HepG2 (cell line): Measurements from ENCODE around the gene ABCB9. TPM values are rescaled to one million over a fixed set of nuclear protein-coding genes. Genes with fewer than 3 reads are reported as not detected.

Source experiments
- EEA1 ChIP-seq: sonication (generic); formaldehyde crosslinking; IDR thresholded peaks from 2 replicates; pipeline ENCODE4 v1.5.1; 2020; ENCODE audit warnings: mild to moderate bottlenecking, missing genetic modification reagents, borderline replicate concordance
- EED ChIP-seq: sonication (generic); formaldehyde crosslinking; IDR thresholded peaks from 2 replicates; pipeline ENCODE4 v1.5.0; 2020; ENCODE audit warnings: mild to moderate bottlenecking, missing genetic modification reagents
- FOXC1 ChIP-seq: sonication (generic); formaldehyde crosslinking; IDR thresholded peaks from 2 replicates; pipeline ENCODE4 v1.8.0; 2022; ENCODE audit warnings: mild to moderate bottlenecking, missing genetic modification reagents, borderline replicate concordance
- HNRNPUL1 ChIP-seq: fragments of 200-400 bp; formaldehyde crosslinking; IDR thresholded peaks from 2 replicates; pipeline ENCODE4 v1.6.1; 2017; ENCODE audit warnings: low read depth, mild to moderate bottlenecking, low read length, moderate library complexity
- MXD1 ChIP-seq: sonication (generic); formaldehyde crosslinking; IDR thresholded peaks from 2 replicates; pipeline ENCODE4 v1.4.0; 2020; ENCODE audit warnings: mild to moderate bottlenecking, missing genetic modification reagents
- SMAD9 ChIP-seq: sonication (generic); formaldehyde crosslinking; IDR thresholded peaks from 2 replicates; pipeline ENCODE4 v1.5.1; 2020; ENCODE audit warnings: mild to moderate bottlenecking, missing genetic modification reagents
- SNAPC4 ChIP-seq: sonication (generic); formaldehyde crosslinking; IDR thresholded peaks from 2 replicates; pipeline ENCODE4 v1.4.0; 2020; ENCODE audit warnings: mild to moderate bottlenecking, missing genetic modification reagents
- STAT5B ChIP-seq: sonication (generic); formaldehyde crosslinking; IDR thresholded peaks from 2 replicates; pipeline ENCODE4 v1.4.0; 2020; ENCODE audit warnings: missing genetic modification reagents
- TGIF2 ChIP-seq: IDR thresholded peaks from 2 replicates; pipeline ENCODE4 v1.6.1; 2016; ENCODE audit warnings: control low read depth, missing compliant biosample characterization
- ZNF17 ChIP-seq: sonication (generic); formaldehyde crosslinking; IDR thresholded peaks from 2 replicates; pipeline ENCODE4 v1.5.0; 2020; ENCODE audit warnings: mild to moderate bottlenecking, missing genetic modification reagents
- ZNF292 ChIP-seq: sonication (generic); formaldehyde crosslinking; IDR thresholded peaks from 2 replicates; pipeline ENCODE4 v1.8.1; 2022; ENCODE audit warnings: mild to moderate bottlenecking, low read depth, missing genetic modification reagents, borderline replicate concordance
- ZNF382 ChIP-seq: sonication (generic); formaldehyde crosslinking; IDR thresholded peaks from 2 replicates; pipeline ENCODE4 v1.5.0; 2020; ENCODE audit warnings: missing genetic modification reagents, mild to moderate bottlenecking, borderline replicate concordance
- ZNF451 ChIP-seq: sonication (generic); formaldehyde crosslinking; IDR thresholded peaks from 2 replicates; pipeline ENCODE4 v1.5.0; 2020; ENCODE audit warnings: mild to moderate bottlenecking, missing genetic modification reagents
- ZNF563 ChIP-seq: sonication (generic); formaldehyde crosslinking; IDR thresholded peaks from 2 replicates; pipeline ENCODE4 v1.8.0; 2022; ENCODE audit warnings: mild to moderate bottlenecking, moderate library complexity, missing genetic modification reagents
- ZNF607 ChIP-seq: sonication (generic); formaldehyde crosslinking; IDR thresholded peaks from 2 replicates; pipeline ENCODE4 v1.5.1; 2020; ENCODE audit warnings: missing genetic modification reagents, mild to moderate bottlenecking, borderline replicate concordance
- ZNF710 ChIP-seq: sonication (generic); formaldehyde crosslinking; IDR thresholded peaks from 2 replicates; pipeline ENCODE4 v1.5.0; 2020; ENCODE audit warnings: mild to moderate bottlenecking, missing genetic modification reagents, borderline replicate concordance
- polyA plus RNA-seq, 8 experiments: library from polyadenylated mRNA; depleted of rRNA in 3 of 8; stranded (reverse) in 7 of 8; unstranded in 1 of 8; fragments of >200 nt; fragmentation: Illumina TruSeq in 4 of 8; extraction: Trizol in 4 of 8; gene quantifications; 2 replicates each; pipeline versions ENCODE4 v1.2.1 to v1.2.3, GENCODE V29; 2011 to 2016; ENCODE audit warnings: low read depth in 4 of 8, missing spikeins in 1 of 8, mixed read lengths in 1 of 8; ENCODE audit not compliant: insufficient read depth in 1 of 8
- total RNA-seq, 5 experiments: library from RNA; depleted of rRNA; stranded (reverse); fragments of >200 nt; fragmentation: Illumina TruSeq; extraction: Trizol; gene quantifications; 2 replicates each; pipeline ENCODE4 v1.2.3, GENCODE V29; 2016; ENCODE audit warnings: low read depth in 1 of 5
- TF ChIP-seq, protein P1 (sequence below): sonication (generic); formaldehyde crosslinking; IDR thresholded peaks from 2 replicates; pipeline ENCODE4 v1.5.1; 2020; ENCODE audit warnings: mild to moderate bottlenecking, missing genetic modification reagents, moderate library complexity
- TF ChIP-seq, protein P2 (sequence below): sonication (generic); formaldehyde crosslinking; IDR thresholded peaks from 2 replicates; pipeline ENCODE4 v1.8.0; 2022; ENCODE audit warnings: mild to moderate bottlenecking, missing genetic modification reagents, moderate library complexity

ABCB9 gene
- total and polyA plus RNA-seq, 2 of the 13 experiments (the other 11 are each of a cell fraction or from before 2014, with no cell fraction given): 5.1 to 6.0 TPM

DNA sequence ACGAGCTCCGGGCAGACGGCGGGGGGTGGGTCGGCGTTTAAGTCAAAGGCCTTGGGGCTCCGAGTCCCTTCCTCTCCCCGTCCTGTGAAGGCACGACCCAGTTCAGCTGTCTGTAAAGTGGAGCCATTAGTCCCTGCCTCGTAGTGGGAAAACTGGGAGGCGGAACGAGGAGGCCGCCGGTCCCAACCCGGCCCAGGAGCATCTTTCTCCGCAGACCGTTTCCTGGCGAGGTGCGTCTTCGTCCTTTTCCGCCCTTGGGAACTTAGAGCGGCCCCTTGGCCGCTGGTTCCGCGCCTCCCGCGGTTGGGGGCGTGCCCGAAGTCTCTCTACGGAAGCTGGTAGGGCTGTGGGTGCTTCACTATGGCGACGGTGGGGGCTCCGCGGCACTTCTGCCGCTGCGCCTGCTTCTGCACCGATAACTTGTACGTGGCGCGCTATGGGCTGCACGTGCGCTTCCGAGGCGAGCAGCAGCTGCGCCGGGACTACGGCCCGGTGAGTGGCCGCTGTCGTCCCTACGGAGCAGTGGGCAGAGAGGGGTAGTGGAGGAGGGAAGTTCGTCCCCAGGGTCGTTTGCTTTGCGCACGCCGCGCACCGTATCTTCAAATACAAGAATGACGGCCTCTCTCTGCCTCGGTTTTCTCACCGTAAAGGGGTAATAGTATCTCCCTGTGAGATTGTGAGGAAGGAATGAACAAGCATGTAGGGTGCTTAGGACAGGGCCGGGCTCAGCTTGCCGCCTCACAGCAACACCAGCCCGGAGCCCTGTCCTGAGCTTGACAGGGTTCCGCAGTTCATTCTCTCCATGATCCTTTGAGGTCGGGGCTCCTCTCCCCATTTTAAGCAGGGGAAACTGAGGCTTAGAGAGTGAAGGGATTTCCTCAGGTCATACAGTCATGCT is 8.9 kb upstream of the ABCB9 start, which contains the start of gene OGFOD2 (continued):
- TF ChIP-seq ZNF607 (CRISPR knock-in tag): 0 out of 2 replicates have a peak, but pooled peaks have one; percentile 59
- no peak; the same call in 1 of the 2 replicates for TF ChIP-seq TGIF2 (CRISPR knock-in tag)
- TF ChIP-seq, protein P1, sequence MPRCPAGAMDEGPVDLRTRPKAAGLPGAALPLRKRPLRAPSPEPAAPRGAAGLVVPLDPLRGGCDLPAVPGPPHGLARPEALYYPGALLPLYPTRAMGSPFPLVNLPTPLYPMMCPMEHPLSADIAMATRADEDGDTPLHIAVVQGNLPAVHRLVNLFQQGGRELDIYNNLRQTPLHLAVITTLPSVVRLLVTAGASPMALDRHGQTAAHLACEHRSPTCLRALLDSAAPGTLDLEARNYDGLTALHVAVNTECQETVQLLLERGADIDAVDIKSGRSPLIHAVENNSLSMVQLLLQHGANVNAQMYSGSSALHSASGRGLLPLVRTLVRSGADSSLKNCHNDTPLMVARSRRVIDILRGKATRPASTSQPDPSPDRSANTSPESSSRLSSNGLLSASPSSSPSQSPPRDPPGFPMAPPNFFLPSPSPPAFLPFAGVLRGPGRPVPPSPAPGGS (CRISPR knock-in tag): no peak
- TF ChIP-seq HNRNPUL1: no peak
- TF ChIP-seq EEA1 (CRISPR knock-in tag): no peak
- peak; percentile 69 for TF ChIP-seq MXD1
- TF ChIP-seq ZNF563 (CRISPR knock-in tag): no peak
- no peak for TF ChIP-seq SMAD9 (CRISPR knock-in tag)
- no peak for TF ChIP-seq ZNF292 (CRISPR knock-in tag)
- no peak for TF ChIP-seq ZNF451 (CRISPR knock-in tag)
- peak; percentile 46; the same call in 1 of the 2 replicates for TF ChIP-seq SNAPC4
- no peak for TF ChIP-seq ZNF710 (CRISPR knock-in tag)
- TF ChIP-seq, protein P2, sequence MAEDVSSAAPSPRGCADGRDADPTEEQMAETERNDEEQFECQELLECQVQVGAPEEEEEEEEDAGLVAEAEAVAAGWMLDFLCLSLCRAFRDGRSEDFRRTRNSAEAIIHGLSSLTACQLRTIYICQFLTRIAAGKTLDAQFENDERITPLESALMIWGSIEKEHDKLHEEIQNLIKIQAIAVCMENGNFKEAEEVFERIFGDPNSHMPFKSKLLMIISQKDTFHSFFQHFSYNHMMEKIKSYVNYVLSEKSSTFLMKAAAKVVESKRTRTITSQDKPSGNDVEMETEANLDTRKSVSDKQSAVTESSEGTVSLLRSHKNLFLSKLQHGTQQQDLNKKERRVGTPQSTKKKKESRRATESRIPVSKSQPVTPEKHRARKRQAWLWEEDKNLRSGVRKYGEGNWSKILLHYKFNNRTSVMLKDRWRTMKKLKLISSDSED: no peak
- no peak for TF ChIP-seq ZNF17 (CRISPR knock-in tag)
- no peak for TF ChIP-seq STAT5B
- TF ChIP-seq ZNF382 (CRISPR knock-in tag): no peak
- no peak; the same call in 1 of the 2 replicates for TF ChIP-seq FOXC1
- 0 out of 2 replicates have a peak, but pooled peaks have one; percentile 73 for TF ChIP-seq EED (CRISPR knock-in tag)
